NCI-H524 (cell line): ENCODE data around the gene ATPAF2.

Experiments
- DNase-seq, 2 experiments: peaks; one replicate each; lab custom pipeline; 2025; lab: John Stamatoyannopoulos, UW

The ATPAF2 gene

GRCh38 chr17:18038861-18039534 lies at the start of gene ATPAF2, which contains the start of gene GID4:
Gene ATPAF2, minus strand, starts transcription at chr17:18039168. Its CDS starts 155 bp downstream, at chr17:18039013.
Gene GID4, plus strand, starts transcription at chr17:18039408. Its CDS starts 57 bp downstream, at chr17:18039465.
- DNase-seq = peak; percentile 97 to 99

- DNase-seq = peak; percentile 72 to 85
Observed at GRCh38 chr17:18087610-18088491, 48.9 kb upstream of the ATPAF2 start, which contains the start of gene DRG2. Gene DRG2, plus strand, starts transcription at chr17:18087948. Its CDS starts 76 bp downstream, at chr17:18088024.

- no peak for DNase-seq
Observed at GRCh38 chr17:18084256-18084655, 45.3 kb upstream of the ATPAF2 start.

DNA sequence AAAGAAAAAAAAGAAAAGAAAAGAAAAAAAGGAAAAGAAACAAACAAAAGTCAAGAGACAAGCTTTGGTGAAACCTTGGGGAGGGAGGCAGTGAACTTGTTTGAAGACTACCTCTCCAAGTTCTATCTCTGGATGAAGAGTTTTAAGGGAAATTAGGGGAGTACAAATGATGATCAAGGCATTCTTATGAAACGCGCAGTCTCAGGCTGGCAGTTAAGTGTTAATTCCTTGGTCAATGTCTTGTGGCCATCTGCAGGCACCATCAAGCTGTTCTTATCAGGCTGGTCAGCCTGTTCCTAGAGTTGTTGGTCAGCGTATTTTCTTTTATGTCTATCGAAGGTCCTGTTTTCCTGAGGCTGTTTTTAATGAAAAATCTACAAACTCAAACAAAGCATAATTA lies 40.6 kb upstream of the ATPAF2 start:
- no peak for DNase-seq

- DNase-seq = peak in 1 of 2 experiments; percentile 4
Observed at GRCh38 chr17:18076936-18077335, 38.0 kb upstream of the ATPAF2 start.

DNA sequence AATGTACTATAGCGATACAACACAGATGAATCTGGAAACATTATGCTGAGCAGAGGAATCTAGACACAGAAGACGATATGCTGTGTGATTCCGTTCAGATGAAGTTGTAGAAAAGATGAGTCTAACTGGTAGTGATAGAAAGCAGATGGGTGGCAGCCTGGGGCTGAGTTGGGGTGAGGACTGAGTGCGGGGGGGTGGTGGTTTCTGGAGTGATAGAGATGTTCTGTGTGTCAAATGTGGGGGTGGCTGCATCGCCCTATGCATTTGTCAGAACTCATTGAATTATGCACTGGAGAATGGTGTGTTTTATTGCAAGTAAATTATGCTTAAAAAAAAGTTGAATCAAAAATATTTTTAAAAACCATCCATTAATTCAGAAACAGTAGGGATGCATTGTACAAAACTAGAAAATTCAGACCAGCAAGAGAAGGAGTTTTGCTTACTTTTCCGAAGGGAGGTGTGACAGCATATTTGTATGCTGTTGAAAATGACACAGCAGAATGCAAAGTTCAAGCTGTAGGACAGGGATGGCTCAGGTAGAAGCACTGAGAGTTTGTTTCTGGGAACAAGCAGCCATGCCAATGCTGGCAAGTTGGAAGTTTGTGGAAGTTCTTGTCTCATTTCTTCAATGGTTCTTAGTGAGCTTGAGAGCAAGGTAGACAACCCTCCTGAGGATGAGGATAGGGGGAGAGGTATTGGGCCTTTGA lies 35.8 kb upstream of the ATPAF2 start:
- DNase-seq = no peak

- no peak for DNase-seq
Observed at GRCh38 chr17:18071751-18072150, 32.8 kb upstream of the ATPAF2 start.

DNA sequence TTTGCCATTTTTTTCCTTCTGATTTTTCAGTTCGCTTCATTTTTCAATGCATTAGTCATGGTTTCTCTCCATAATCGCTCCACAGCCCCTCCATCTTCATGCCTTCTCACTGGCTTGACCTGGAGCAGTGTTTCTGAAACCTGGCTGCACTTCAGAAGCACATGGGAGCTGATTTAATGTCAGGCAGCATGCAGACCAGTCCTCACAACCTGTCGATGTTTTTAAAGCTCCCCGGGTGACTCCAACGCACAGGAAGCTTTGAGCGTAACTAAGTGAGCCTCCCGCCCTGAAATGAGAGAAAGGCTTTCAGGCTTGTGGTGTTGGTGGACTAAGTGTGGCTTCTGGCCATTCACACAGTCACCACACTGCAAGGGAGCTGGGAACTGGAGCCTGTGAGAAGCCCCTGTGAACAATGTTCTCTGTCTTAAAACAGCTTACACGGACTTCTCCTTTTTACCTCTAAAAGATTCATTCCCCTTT lies 31.9 kb upstream of the ATPAF2 start:
- DNase-seq = peak; percentile 44 to 84

- DNase-seq = no peak
Observed at GRCh38 chr17:18069101-18069500, 30.1 kb upstream of the ATPAF2 start.

- DNase-seq = no peak
Observed at GRCh38 chr17:18066866-18067265, 27.9 kb upstream of the ATPAF2 start.

- DNase-seq = no peak
Observed at GRCh38 chr17:18065546-18065945, 26.6 kb upstream of the ATPAF2 start.

GRCh38 chr17:18064053-18064452 lies 25.1 kb upstream of the ATPAF2 start:
- no peak for DNase-seq

DNA sequence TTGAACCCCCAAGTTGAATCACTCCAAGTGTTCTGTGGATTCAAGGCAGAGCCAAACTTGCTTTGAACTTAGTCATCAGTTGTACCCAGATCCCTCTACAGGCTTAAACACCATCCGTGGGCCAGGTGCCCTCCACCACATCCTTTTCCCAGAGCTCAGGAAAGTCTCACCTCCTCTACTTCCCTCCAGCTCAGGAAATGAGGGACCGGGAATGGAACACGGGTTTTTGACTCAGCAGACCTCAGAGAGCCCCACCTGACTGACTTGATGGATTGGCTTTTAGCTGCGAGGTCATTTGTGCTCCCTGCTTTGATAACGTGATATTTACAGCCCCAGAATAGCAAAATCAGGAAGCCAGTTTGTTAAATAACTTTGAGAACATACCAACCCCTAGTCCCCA lies 20.3 kb upstream of the ATPAF2 start:
- DNase-seq = no peak

GRCh38 chr17:18056214-18056613 lies 17.2 kb upstream of the ATPAF2 start:
- DNase-seq = no peak

DNA sequence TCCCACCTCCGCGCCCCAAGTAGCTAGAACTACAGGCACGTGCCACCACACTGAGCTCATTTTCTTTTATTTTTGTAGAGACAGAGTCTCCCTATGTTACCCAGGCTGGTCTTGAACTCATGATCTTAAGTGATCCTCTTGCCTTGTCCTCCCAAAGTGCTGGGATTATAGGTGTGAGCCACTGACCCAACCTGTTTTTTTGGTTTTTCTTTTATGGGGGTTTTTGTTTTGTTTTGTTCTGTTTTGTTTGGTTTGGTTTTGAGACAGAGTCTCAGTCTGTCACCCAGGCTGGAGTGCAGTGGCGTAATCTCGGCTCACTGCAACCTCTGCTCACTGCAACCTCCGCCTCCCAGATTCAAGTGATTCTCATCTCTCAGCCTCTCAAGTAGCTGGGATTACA lies 16.6 kb upstream of the ATPAF2 start:
- no peak for DNase-seq

GRCh38 chr17:18045691-18046350 lies 6.9 kb upstream of the ATPAF2 start:
- no peak for DNase-seq

- no peak for DNase-seq
Observed at GRCh38 chr17:18044609-18045008, 5.6 kb upstream of the ATPAF2 start.

GRCh38 chr17:18043491-18043890 lies 4.5 kb upstream of the ATPAF2 start:
- DNase-seq = peak in 1 of 2 experiments; percentile 45

DNA sequence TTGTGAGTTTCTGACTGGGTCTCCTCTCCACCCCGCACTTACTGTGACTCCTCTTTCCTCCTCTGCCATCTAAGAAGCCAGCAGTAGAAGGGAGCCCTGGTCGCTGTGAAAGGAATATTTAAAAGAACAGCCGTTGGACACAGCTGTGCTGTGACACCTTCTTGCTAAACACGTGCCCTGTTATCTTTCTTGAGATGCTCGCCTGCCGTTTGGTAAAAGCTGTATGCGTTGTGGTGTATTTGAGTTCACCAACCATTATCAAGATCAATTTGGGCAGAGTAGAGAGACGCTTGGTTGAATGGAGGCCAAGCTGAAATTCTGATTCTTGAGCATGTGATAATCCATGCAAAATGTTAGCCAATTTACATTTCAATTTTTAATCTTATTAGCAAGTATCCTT lies 4.0 kb upstream of the ATPAF2 start:
- peak in 1 of 2 experiments; percentile 45 for DNase-seq

- no peak for DNase-seq
Observed at GRCh38 chr17:18041776-18042175, 2.8 kb upstream of the ATPAF2 start.

DNA sequence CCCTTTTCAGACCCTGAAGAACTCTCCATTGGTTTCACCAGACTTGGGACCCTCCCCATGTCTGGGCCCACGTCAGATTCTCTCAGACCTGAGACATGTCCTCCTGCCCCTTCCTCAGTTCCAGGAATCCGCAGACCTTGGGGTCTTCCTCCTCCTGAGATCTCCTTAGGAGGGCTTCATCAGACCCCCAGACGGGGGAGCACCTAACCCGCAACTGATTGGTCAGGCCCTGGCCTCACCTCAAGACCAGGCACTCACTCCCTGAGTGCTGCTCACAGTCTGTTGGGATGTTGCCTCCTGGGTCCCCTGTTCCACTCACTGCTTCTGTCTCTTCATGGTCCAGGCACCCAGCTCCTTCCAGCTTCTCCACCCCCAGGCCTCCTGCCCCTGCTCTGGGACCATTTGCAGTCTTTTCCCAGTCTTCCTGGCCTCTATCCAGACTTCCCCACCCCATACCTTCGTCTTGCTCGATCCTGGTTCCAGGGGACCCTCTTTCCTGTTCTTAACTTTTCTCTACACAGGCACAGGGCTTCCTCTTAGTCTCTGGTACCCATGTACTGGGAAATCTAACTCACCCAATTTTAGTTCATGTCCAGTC lies 1.4 kb upstream of the ATPAF2 start:
- no peak for DNase-seq
